ENCODE data around the gene UPF2.
"Not testable (repeated sequence)": the region's sequence is repeated elsewhere in the genome, so short reads cannot be mapped to it uniquely, and the experiment has no call there.

Gene UPF2

GRCh38 chr10:12013926-12014325, 28.7 kb downstream of the UPF2 start:
- DNase-seq (ENCODE audit: low spot score in 2 of 2) (no peak), ATAC-seq (no peak)
- H3K36me3 Mint-ChIP-seq: peaks cover 78% of the 10 kb centered on the region
- H3K9me3 Mint-ChIP-seq: peaks cover 5% of the 10 kb centered on the region
- no peak overlapping the region for H3K27ac Mint-ChIP-seq
- H3K4me1 Mint-ChIP-seq: peaks cover 10% of the 10 kb centered on the region
- no peak overlapping the region for H3K4me3 Mint-ChIP-seq

GRCh38 chr10:12013391-12013790, 29.2 kb downstream of the UPF2 start:
- not testable (repeated sequence) for ATAC-seq; H3K27ac Mint-ChIP-seq; H3K4me3 Mint-ChIP-seq; H3K4me1 Mint-ChIP-seq; DNase-seq (ENCODE audit: low spot score in 2 of 2); H3K9me3 Mint-ChIP-seq
- H3K36me3 Mint-ChIP-seq: peaks cover 82% of the 10 kb centered on the region

GRCh38 chr10:12010353-12010752, 32.3 kb downstream of the UPF2 start:
- Mint-ChIP-seq H3K27ac (no peak overlapping the region), H3K36me3 (peaks cover 96% of the 10 kb centered on the region), H3K4me1 (no peaks in the 10 kb centered on the region), H3K4me3 (no peak overlapping the region), H3K9me3 (peaks cover 5% of the 10 kb centered on the region)
- DNase-seq (ENCODE audit: low spot score in 2 of 2): no peak
- no peak for ATAC-seq

GRCh38 chr10:12008842-12009241, 33.8 kb downstream of the UPF2 start:
- H3K27ac Mint-ChIP-seq; H3K9me3 Mint-ChIP-seq; ATAC-seq; H3K4me3 Mint-ChIP-seq; H3K4me1 Mint-ChIP-seq; DNase-seq (ENCODE audit: low spot score in 2 of 2): not testable (repeated sequence)
- H3K36me3 Mint-ChIP-seq: peaks cover 100% of the 10 kb centered on the region

GRCh38 chr10:12006671-12007070, 35.9 kb downstream of the UPF2 start:
- Mint-ChIP-seq H3K4me1 (peaks cover 5% of the 10 kb centered on the region), H3K36me3 (peaks cover 100% of the 10 kb centered on the region), H3K27ac (peak overlapping the region; percentile 30), H3K9me3 (peaks cover 5% of the 10 kb centered on the region), H3K4me3 (no peak overlapping the region)
- DNase-seq (ENCODE audit: low spot score in 2 of 2) (no peak), ATAC-seq (no peak)

GRCh38 chr10:11993834-11994468, 48.7 kb downstream of the UPF2 start:
- no peak for ATAC-seq
- Mint-ChIP-seq H3K36me3 (peaks cover 94% of the 10 kb centered on the region), H3K27ac (peak overlapping the region; percentile 87), H3K4me1 (peaks cover 7% of the 10 kb centered on the region), H3K9me3 (no peaks in the 10 kb centered on the region), H3K4me3 (no peak overlapping the region)
- no peak for DNase-seq (ENCODE audit: low spot score in 2 of 2)

GRCh38 chr10:11988924-11989323, 53.7 kb downstream of the UPF2 start:
- Mint-ChIP-seq H3K27ac (peak overlapping the region; percentile 30), H3K4me1 (peaks cover 11% of the 10 kb centered on the region), H3K9me3 (no peaks in the 10 kb centered on the region), H3K36me3 (peaks cover 92% of the 10 kb centered on the region), H3K4me3 (no peak overlapping the region)
- ATAC-seq (no peak), DNase-seq (ENCODE audit: low spot score in 2 of 2) (no peak)

- ATAC-seq: no peak
- peaks cover 7% of the 10 kb centered on the region for H3K4me1 Mint-ChIP-seq
- H3K36me3 Mint-ChIP-seq: peaks cover 91% of the 10 kb centered on the region
- no peak overlapping the region for H3K4me3 Mint-ChIP-seq
- H3K9me3 Mint-ChIP-seq: no peaks in the 10 kb centered on the region
- H3K27ac Mint-ChIP-seq: peak overlapping the region; percentile 40
- DNase-seq (ENCODE audit: low spot score in 2 of 2): peak; percentile 51 to 77
Measured at GRCh38 chr10:11986593-11987216, 55.9 kb downstream of the UPF2 start.

- peaks cover 98% of the 10 kb centered on the region for H3K36me3 Mint-ChIP-seq
- ATAC-seq: no peak
- H3K4me3 Mint-ChIP-seq: no peak overlapping the region
- no peak for DNase-seq (ENCODE audit: low spot score in 2 of 2)
- H3K27ac Mint-ChIP-seq: no peak overlapping the region
- no peaks in the 10 kb centered on the region for H3K9me3 Mint-ChIP-seq
- H3K4me1 Mint-ChIP-seq: peaks cover 7% of the 10 kb centered on the region
Measured at GRCh38 chr10:11982253-11982652, 60.4 kb downstream of the UPF2 start.

- no peak overlapping the region for H3K4me3 Mint-ChIP-seq
- DNase-seq (ENCODE audit: low spot score in 2 of 2) (no peak), ATAC-seq (no peak)
- H3K4me1 Mint-ChIP-seq: no peaks in the 10 kb centered on the region
- no peaks in the 10 kb centered on the region for H3K9me3 Mint-ChIP-seq
- peak overlapping the region; percentile 21 for H3K27ac Mint-ChIP-seq
- H3K36me3 Mint-ChIP-seq: peaks cover 72% of the 10 kb centered on the region
Measured at GRCh38 chr10:11975795-11976194, 66.8 kb downstream of the UPF2 start.

GRCh38 chr10:11972523-11972922, 70.1 kb downstream of the UPF2 start:
- not testable (repeated sequence) for H3K27ac Mint-ChIP-seq; H3K4me1 Mint-ChIP-seq; H3K9me3 Mint-ChIP-seq; H3K4me3 Mint-ChIP-seq; DNase-seq (ENCODE audit: low spot score in 2 of 2); ATAC-seq
- peaks cover 62% of the 10 kb centered on the region for H3K36me3 Mint-ChIP-seq

- H3K27ac Mint-ChIP-seq: peak overlapping the region; percentile 3
- peaks cover 4% of the 10 kb centered on the region for H3K9me3 Mint-ChIP-seq
- H3K36me3 Mint-ChIP-seq: peaks cover 97% of the 10 kb centered on the region
- no peak overlapping the region for H3K4me3 Mint-ChIP-seq
- no peak for DNase-seq (ENCODE audit: low spot score in 2 of 2)
- no peak for ATAC-seq
- H3K4me1 Mint-ChIP-seq: no peaks in the 10 kb centered on the region
Measured at GRCh38 chr10:11962176-11962575, 80.4 kb downstream of the UPF2 start.

GRCh38 chr10:11961771-11962170, 80.8 kb downstream of the UPF2 start:
- no peak overlapping the region for H3K4me3 Mint-ChIP-seq
- H3K9me3 Mint-ChIP-seq: no peaks in the 10 kb centered on the region
- no peaks in the 10 kb centered on the region for H3K4me1 Mint-ChIP-seq
- no peak for DNase-seq (ENCODE audit: low spot score in 2 of 2)
- H3K27ac Mint-ChIP-seq: no peak overlapping the region
- peaks cover 97% of the 10 kb centered on the region for H3K36me3 Mint-ChIP-seq
- no peak for ATAC-seq

- no peak for DNase-seq (ENCODE audit: low spot score in 2 of 2)
- H3K4me1 Mint-ChIP-seq: no peaks in the 10 kb centered on the region
- H3K27ac Mint-ChIP-seq: no peak overlapping the region
- no peaks in the 10 kb centered on the region for H3K9me3 Mint-ChIP-seq
- no peak overlapping the region for H3K4me3 Mint-ChIP-seq
- peaks cover 100% of the 10 kb centered on the region for H3K36me3 Mint-ChIP-seq
- no peak for ATAC-seq
Measured at GRCh38 chr10:11959966-11960365, 82.6 kb downstream of the UPF2 start.

GRCh38 chr10:11958956-11959355, 83.7 kb downstream of the UPF2 start:
- Mint-ChIP-seq H3K36me3 (peaks cover 100% of the 10 kb centered on the region), H3K4me1 (no peaks in the 10 kb centered on the region), H3K4me3 (no peak overlapping the region), H3K9me3 (no peaks in the 10 kb centered on the region), H3K27ac (no peak overlapping the region)
- ATAC-seq (no peak), DNase-seq (ENCODE audit: low spot score in 2 of 2) (no peak)

- Mint-ChIP-seq H3K4me3 (no peak overlapping the region), H3K27ac (no peak overlapping the region), H3K4me1 (peaks cover 6% of the 10 kb centered on the region), H3K36me3 (peaks cover 95% of the 10 kb centered on the region), H3K9me3 (no peaks in the 10 kb centered on the region)
- ATAC-seq (no peak), DNase-seq (ENCODE audit: low spot score in 2 of 2) (no peak)
Measured at GRCh38 chr10:11951695-11952094, 90.9 kb downstream of the UPF2 start.

All from stimulated activated effector memory CD8-positive, alpha-beta T cell treated with anti-CD3 and anti-CD28 coated beads, Interleukin-12 subunit alpha, Interleukin-12 subunit beta, amount 100 ng/mL, for 72 hours (primary cell).